ENCODE data around the gene DVL1. TPM values are rescaled to one million over a fixed set of nuclear protein-coding genes. Genes with fewer than 3 reads are reported as not detected.

Gene DVL1
- total RNA-seq, 1 donor from 2014 or later, result 92.9 TPM

- no peak for TF ChIP-seq CTCF (IDR thresholded peaks at IDR 0.05)
- no peaks in the 10 kb centered on the region for H3K27me3 Mint-ChIP-seq (ENCODE audit: unreplicated experiment)
Observed at GRCh38 chr1:1336446-1336845, 12.8 kb downstream of the DVL1 start.

GRCh38 chr1:1335792-1336248, 13.4 kb downstream of the DVL1 start:
- Mint-ChIP-seq H3K9me3 (ENCODE audit: unreplicated experiment) (no peaks in the 10 kb centered on the region), H3K4me3 (ENCODE audit: unreplicated experiment) (no peak overlapping the region), H3K36me3 (ENCODE audit: unreplicated experiment) (peaks cover 4% of the 10 kb centered on the region), H3K27me3 (ENCODE audit: unreplicated experiment) (no peaks in the 10 kb centered on the region), H3K27ac (ENCODE audit: unreplicated experiment) (no peak overlapping the region), H3K4me1 (ENCODE audit: unreplicated experiment) (peaks cover 8% of the 10 kb centered on the region)
- DNase-seq (ENCODE audit: extremely low spot score, unreplicated experiment), result no peak
- no peak for TF ChIP-seq CTCF (IDR thresholded peaks at IDR 0.05)

More at GRCh38 chr1:1336446-1336845, 12.8 kb downstream of the DVL1 start:
- H3K4me1 Mint-ChIP-seq (ENCODE audit: unreplicated experiment), result peaks cover 3% of the 10 kb centered on the region
- peaks cover 8% of the 10 kb centered on the region for H3K36me3 Mint-ChIP-seq (ENCODE audit: unreplicated experiment)
- H3K9me3 Mint-ChIP-seq (ENCODE audit: unreplicated experiment), result no peaks in the 10 kb centered on the region
- H3K27ac Mint-ChIP-seq (ENCODE audit: unreplicated experiment), result no peak overlapping the region
- no peak overlapping the region for H3K4me3 Mint-ChIP-seq (ENCODE audit: unreplicated experiment)
- no peak for DNase-seq (ENCODE audit: extremely low spot score, unreplicated experiment)

- Mint-ChIP-seq H3K36me3 (ENCODE audit: unreplicated experiment) (peaks cover 2% of the 10 kb centered on the region), H3K4me1 (ENCODE audit: unreplicated experiment) (peaks cover 13% of the 10 kb centered on the region), H3K4me3 (ENCODE audit: unreplicated experiment) (no peak overlapping the region), H3K27me3 (ENCODE audit: unreplicated experiment) (no peaks in the 10 kb centered on the region), H3K9me3 (ENCODE audit: unreplicated experiment) (no peaks in the 10 kb centered on the region), H3K27ac (ENCODE audit: unreplicated experiment) (no peak overlapping the region)
- TF ChIP-seq CTCF (IDR thresholded peaks at IDR 0.05), result no peak
- DNase-seq (ENCODE audit: extremely low spot score, unreplicated experiment), result no peak
Observed at GRCh38 chr1:1335283-1335682, 13.9 kb downstream of the DVL1 start.

GRCh38 chr1:1334835-1335234, 14.4 kb downstream of the DVL1 start:
- H3K9me3 Mint-ChIP-seq (ENCODE audit: unreplicated experiment), result no peaks in the 10 kb centered on the region
- no peaks in the 10 kb centered on the region for H3K27me3 Mint-ChIP-seq (ENCODE audit: unreplicated experiment)
- TF ChIP-seq CTCF (IDR thresholded peaks at IDR 0.05), result no peak
- H3K4me3 Mint-ChIP-seq (ENCODE audit: unreplicated experiment), result no peak overlapping the region
- peaks cover 16% of the 10 kb centered on the region for H3K4me1 Mint-ChIP-seq (ENCODE audit: unreplicated experiment)
- DNase-seq (ENCODE audit: extremely low spot score, unreplicated experiment), result no peak
- H3K27ac Mint-ChIP-seq (ENCODE audit: unreplicated experiment), result no peak overlapping the region
- peaks cover under 1% of the 10 kb centered on the region for H3K36me3 Mint-ChIP-seq (ENCODE audit: unreplicated experiment)

GRCh38 chr1:1333551-1334241, 15.5 kb downstream of the DVL1 start:
- no peak for DNase-seq (ENCODE audit: extremely low spot score, unreplicated experiment)
- H3K4me3 Mint-ChIP-seq (ENCODE audit: unreplicated experiment), result no peak overlapping the region
- H3K4me1 Mint-ChIP-seq (ENCODE audit: unreplicated experiment), result peaks cover 16% of the 10 kb centered on the region
- no peak overlapping the region for H3K27ac Mint-ChIP-seq (ENCODE audit: unreplicated experiment)
- H3K27me3 Mint-ChIP-seq (ENCODE audit: unreplicated experiment), result no peaks in the 10 kb centered on the region
- TF ChIP-seq CTCF (IDR thresholded peaks at IDR 0.05), result no peak
- H3K9me3 Mint-ChIP-seq (ENCODE audit: unreplicated experiment), result no peaks in the 10 kb centered on the region
- H3K36me3 Mint-ChIP-seq (ENCODE audit: unreplicated experiment), result no peaks in the 10 kb centered on the region
